HEK293 (cell line): ENCODE measurements around the gene DBN1.

Experiments used
- CTCF ChIA-PET: fragments of 350-600 bp; formaldehyde crosslinking; extraction: SDS; loops from one replicate; lab custom pipeline; 2021; ENCODE audit warnings: antibody characterized with exemption; lab: Yijun Ruan, JAX
- POLR2A ChIA-PET: fragments of 300-600 bp; formaldehyde crosslinking; extraction: SDS; loops from one replicate; lab custom pipeline; 2020; ENCODE audit warnings: antibody characterized with exemption, inconsistent platforms; lab: Yijun Ruan, JAX
- H3K27ac ChIP-seq: fragments of 200-500 bp; sonication (Bioruptor generic); 2 replicates; pipeline ENCODE4 v1.5.1; 2014; ENCODE audit warnings: low read depth, low read length, control low read depth, inconsistent platforms; ENCODE audit errors: extremely low read depth
- H3K36me3 ChIP-seq, 2 experiments: fragments of 200-500 bp in 1 of 2; sonication (Bioruptor generic) in 1 of 2; 1 replicate in 1 of 2; 2 replicates in 1 of 2; pipeline ENCODE4 v1.5.1; 2014 to 2017; ENCODE audit warnings: inconsistent platforms in 2 of 2, low read length in 2 of 2; ENCODE audit not compliant: control insufficient read depth in 2 of 2, insufficient read depth in 1 of 2
- H3K4me1 ChIP-seq: fragments of 200-500 bp; sonication (Bioruptor generic); 2 replicates; pipeline ENCODE4 v1.5.1; 2014; ENCODE audit warnings: mild to moderate bottlenecking, low read length, inconsistent platforms; ENCODE audit not compliant: control insufficient read depth, insufficient read depth
- H3K4me3 ChIP-seq: 2 replicates; pipeline ENCODE4 v1.5.1; 2011; ENCODE audit warnings: low read depth, mild to moderate bottlenecking, control low read depth, low read length, moderate library complexity
- H3K9me3 ChIP-seq: fragments of 200-500 bp; sonication (Bioruptor generic); 2 replicates; pipeline ENCODE4 v1.5.1; 2014; ENCODE audit warnings: low read depth, low read length, inconsistent platforms; ENCODE audit not compliant: control insufficient read depth, insufficient read depth
- GLIS1 ChIP-seq: fragments of 450-650 bp; formaldehyde crosslinking; IDR thresholded peaks from 2 replicates; pipeline ENCODE4 v1.5.1; 2016; ENCODE audit warnings: missing biosample characterization, missing genetic modification characterization
- GLIS2 ChIP-seq: fragments of 450-650 bp; formaldehyde crosslinking; IDR thresholded peaks from 2 replicates; pipeline ENCODE4 v1.5.1; 2016; ENCODE audit warnings: missing biosample characterization, missing genetic modification characterization
- KLF1 ChIP-seq: fragments of 450-650 bp; formaldehyde crosslinking; IDR thresholded peaks from 2 replicates; pipeline ENCODE4 v1.5.1; 2016; ENCODE audit warnings: missing biosample characterization, missing genetic modification characterization
- SCRT1 ChIP-seq: fragments of 450-650 bp; formaldehyde crosslinking; IDR thresholded peaks from 2 replicates; pipeline ENCODE4 v1.5.1; 2016; ENCODE audit warnings: missing biosample characterization, missing genetic modification characterization, borderline replicate concordance
- SP2 ChIP-seq: fragments of 450-650 bp; formaldehyde crosslinking; IDR thresholded peaks from 2 replicates; pipeline ENCODE4 v1.5.1; 2016; ENCODE audit warnings: missing biosample characterization, missing genetic modification characterization
- ZIC2 ChIP-seq: fragments of 450-650 bp; formaldehyde crosslinking; IDR thresholded peaks from 2 replicates; pipeline ENCODE4 v1.5.1; 2016; ENCODE audit warnings: missing biosample characterization, missing genetic modification characterization
- ZNF140 ChIP-seq: fragments of 450-650 bp; formaldehyde crosslinking; IDR thresholded peaks from 2 replicates; pipeline ENCODE4 v1.5.1; 2016; ENCODE audit warnings: missing biosample characterization, missing genetic modification characterization
- ZNF223 ChIP-seq: fragments of 450-650 bp; formaldehyde crosslinking; IDR thresholded peaks from 2 replicates; pipeline ENCODE4 v1.5.1; 2016; ENCODE audit warnings: missing biosample characterization, missing genetic modification characterization
- ZNF600 ChIP-seq: fragments of 450-650 bp; formaldehyde crosslinking; IDR thresholded peaks from 2 replicates; pipeline ENCODE4 v1.5.1; 2016; ENCODE audit warnings: missing biosample characterization, missing genetic modification characterization
- ZNF623 ChIP-seq: fragments of 450-650 bp; formaldehyde crosslinking; IDR thresholded peaks from 2 replicates; pipeline ENCODE4 v1.5.1; 2016; ENCODE audit warnings: missing biosample characterization, missing genetic modification characterization
- ZNF629 ChIP-seq: fragments of 450-650 bp; formaldehyde crosslinking; IDR thresholded peaks from 2 replicates; pipeline ENCODE4 v1.5.1; 2017; ENCODE audit warnings: missing biosample characterization, missing genetic modification characterization
- ZNF791 ChIP-seq: fragments of 450-650 bp; formaldehyde crosslinking; IDR thresholded peaks from 2 replicates; pipeline ENCODE4 v1.5.1; 2016; ENCODE audit warnings: missing biosample characterization, missing genetic modification characterization
- TF ChIP-seq, protein P1 (sequence below): fragments of 450-650 bp; IDR thresholded peaks from 2 replicates; pipeline ENCODE4 v1.5.1; 2018; ENCODE audit warnings: missing biosample characterization, missing genetic modification characterization
- TF ChIP-seq, protein P2 (sequence below): fragments of 450-650 bp; formaldehyde crosslinking; IDR thresholded peaks from 2 replicates; pipeline ENCODE4 v1.5.1; 2017; ENCODE audit warnings: missing biosample characterization, missing genetic modification characterization
- TF ChIP-seq, protein P3 (sequence below): sonication (generic); formaldehyde crosslinking; IDR thresholded peaks from 2 replicates; pipeline ENCODE4 v1.8.1; 2022; ENCODE audit warnings: mild to moderate bottlenecking, moderate library complexity, missing genetic modification reagents
- TF ChIP-seq, protein P4 (sequence below): fragments of 450-650 bp; formaldehyde crosslinking; IDR thresholded peaks from 2 replicates; pipeline ENCODE4 v1.5.1; 2016; ENCODE audit warnings: missing biosample characterization, missing genetic modification characterization

The DBN1 gene

DNA sequence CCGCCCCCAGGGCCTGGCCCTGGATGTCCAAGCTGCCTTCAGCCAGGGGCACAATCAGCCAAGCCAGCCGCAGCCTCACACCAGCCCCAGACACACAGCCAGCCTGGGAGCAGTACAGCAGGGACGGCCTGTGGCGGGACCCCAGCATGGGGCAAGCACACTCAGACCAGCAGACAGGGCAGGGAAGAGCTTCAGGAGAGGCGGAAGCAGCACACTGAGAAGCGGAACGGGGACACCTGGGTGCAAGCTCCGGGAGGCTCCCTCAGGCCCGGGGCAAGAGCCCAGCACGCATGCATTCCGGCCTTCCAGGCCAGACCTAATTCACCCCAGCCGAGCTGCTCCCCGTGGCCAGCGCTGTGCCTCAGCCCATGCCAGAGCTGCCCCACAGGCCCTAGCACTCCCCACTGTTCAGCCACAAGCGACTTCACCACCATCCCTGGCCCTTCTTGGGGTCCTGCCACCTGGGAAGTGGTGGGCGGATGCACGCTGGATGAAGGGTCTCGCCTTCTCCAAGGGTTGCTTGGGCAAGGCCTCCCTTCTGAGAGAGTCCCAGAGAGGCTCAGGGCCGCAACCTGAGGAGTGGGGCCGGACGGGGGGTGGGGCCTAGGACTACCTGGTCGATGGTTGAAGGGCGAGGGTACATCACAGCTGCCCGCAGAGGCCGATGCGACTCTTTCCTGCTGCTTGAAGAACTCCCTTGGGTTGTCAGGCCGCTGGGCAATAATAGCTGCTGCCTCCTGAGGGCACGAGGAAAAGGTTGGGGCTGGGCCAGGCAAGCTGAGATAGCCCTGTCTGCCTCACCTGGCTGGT, 13.4 kb downstream of the DBN1 start:
- CTCF ChIA-PET = interaction anchor here (1.0 kb wide), 2 partner anchors 41 to 69 kb away, joined by 3 read pairs; no protein-coding TSS in a partner anchor
- POLR2A ChIA-PET = interaction anchor here (0.7 to 1.4 kb wide), 4 partner anchors 11 to 33 kb away, joined by 3 read pairs; no protein-coding TSS in a partner anchor

DNA sequence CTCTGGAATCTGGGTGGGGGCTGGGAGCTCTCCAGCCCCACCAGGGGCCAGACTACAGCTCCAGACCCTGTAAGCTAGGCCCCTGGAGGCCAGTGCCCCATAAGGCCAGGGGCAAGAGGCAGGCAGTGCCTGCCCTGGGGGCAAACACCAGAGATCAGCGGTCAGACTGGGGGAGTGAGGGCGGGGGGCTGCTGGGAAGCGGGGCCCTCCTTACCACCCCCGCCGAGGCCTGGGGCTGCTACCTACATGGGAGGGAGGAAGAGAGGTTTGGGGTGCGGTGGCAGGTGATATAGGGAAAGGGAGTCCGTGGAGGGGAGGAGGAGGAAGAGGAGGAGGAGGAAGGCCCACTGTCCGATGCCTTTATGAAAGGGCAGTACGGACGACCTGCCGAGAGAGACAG, 14.1 kb downstream of the DBN1 start:
- Histone ChIP-seq H3K4me1 (peaks cover 3% of the 10 kb centered on the region), H3K36me3 (peaks cover 4 to 60% of the 10 kb centered on the region in 2 experiments; a peak in 2 of 3 replicates), H3K27ac (no peak overlapping the region), H3K9me3 (no peaks in the 10 kb centered on the region), H3K4me3 (no peak overlapping the region)
- POLR2A ChIA-PET = interaction anchor here (0.7 to 5.4 kb wide), 4 partner anchors 10 to 36 kb away, joined by 3 to 89 read pairs (median 3); partner anchors contain the start of gene PDLIM7
- CTCF ChIA-PET = interaction anchor here (1.0 to 2.9 kb wide), 2 partner anchors 37 to 42 kb away, joined by 3 to 23 read pairs; partner anchors contain the start of gene PDLIM7
- TF ChIP-seq ZNF791 (tag by site-specific recombination) = no peak
- TF ChIP-seq, protein P1, sequence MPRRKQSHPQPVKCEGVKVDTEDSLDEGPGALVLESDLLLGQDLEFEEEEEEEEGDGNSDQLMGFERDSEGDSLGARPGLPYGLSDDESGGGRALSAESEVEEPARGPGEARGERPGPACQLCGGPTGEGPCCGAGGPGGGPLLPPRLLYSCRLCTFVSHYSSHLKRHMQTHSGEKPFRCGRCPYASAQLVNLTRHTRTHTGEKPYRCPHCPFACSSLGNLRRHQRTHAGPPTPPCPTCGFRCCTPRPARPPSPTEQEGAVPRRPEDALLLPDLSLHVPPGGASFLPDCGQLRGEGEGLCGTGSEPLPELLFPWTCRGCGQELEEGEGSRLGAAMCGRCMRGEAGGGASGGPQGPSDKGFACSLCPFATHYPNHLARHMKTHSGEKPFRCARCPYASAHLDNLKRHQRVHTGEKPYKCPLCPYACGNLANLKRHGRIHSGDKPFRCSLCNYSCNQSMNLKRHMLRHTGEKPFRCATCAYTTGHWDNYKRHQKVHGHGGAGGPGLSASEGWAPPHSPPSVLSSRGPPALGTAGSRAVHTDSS = peak; percentile 60; the same call in 1 of the 2 replicates

More for the DNA sequence above, 13.4 kb downstream of the DBN1 start:
- Histone ChIP-seq H3K36me3 (peaks cover 6 to 60% of the 10 kb centered on the region in 2 experiments; a peak in 2 of 3 replicates), H3K4me1 (peaks cover 3% of the 10 kb centered on the region)
- no peak for TF ChIP-seq ZNF629 (tag by site-specific recombination)
- TF ChIP-seq GLIS2 = peak; percentile 25; the same call in 1 of the 2 replicates
- peak; percentile 74; the same call in 1 of the 2 replicates for TF ChIP-seq ZNF600 (tag by site-specific recombination)
- TF ChIP-seq SCRT1 (tag by site-specific recombination) = no peak
- TF ChIP-seq, protein P2, sequence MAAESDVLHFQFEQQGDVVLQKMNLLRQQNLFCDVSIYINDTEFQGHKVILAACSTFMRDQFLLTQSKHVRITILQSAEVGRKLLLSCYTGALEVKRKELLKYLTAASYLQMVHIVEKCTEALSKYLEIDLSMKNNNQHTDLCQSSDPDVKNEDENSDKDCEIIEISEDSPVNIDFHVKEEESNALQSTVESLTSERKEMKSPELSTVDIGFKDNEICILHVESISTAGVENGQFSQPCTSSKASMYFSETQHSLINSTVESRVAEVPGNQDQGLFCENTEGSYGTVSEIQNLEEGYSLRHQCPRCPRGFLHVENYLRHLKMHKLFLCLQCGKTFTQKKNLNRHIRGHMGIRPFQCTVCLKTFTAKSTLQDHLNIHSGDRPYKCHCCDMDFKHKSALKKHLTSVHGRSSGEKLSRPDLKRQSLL (tag by site-specific recombination) = no peak
- TF ChIP-seq, protein P3, sequence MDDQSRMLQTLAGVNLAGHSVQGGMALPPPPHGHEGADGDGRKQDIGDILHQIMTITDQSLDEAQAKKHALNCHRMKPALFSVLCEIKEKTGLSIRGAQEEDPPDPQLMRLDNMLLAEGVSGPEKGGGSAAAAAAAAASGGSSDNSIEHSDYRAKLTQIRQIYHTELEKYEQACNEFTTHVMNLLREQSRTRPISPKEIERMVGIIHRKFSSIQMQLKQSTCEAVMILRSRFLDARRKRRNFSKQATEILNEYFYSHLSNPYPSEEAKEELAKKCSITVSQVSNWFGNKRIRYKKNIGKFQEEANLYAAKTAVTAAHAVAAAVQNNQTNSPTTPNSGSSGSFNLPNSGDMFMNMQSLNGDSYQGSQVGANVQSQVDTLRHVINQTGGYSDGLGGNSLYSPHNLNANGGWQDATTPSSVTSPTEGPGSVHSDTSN (CRISPR knock-in tag) = no peak
- peak; percentile 36 for TF ChIP-seq GLIS1 (tag by site-specific recombination)
- TF ChIP-seq ZIC2 (tag by site-specific recombination) = peak; percentile 93
- TF ChIP-seq ZNF140 = no peak
- TF ChIP-seq ZNF623 (tag by site-specific recombination) = no peak
- TF ChIP-seq ZNF223 = no peak
- TF ChIP-seq, all 188 proteins: peak for 4
- Histone ChIP-seq H3K27ac (no peak overlapping the region), H3K9me3 (no peaks in the 10 kb centered on the region), H3K4me3 (no peak overlapping the region)

DNA sequence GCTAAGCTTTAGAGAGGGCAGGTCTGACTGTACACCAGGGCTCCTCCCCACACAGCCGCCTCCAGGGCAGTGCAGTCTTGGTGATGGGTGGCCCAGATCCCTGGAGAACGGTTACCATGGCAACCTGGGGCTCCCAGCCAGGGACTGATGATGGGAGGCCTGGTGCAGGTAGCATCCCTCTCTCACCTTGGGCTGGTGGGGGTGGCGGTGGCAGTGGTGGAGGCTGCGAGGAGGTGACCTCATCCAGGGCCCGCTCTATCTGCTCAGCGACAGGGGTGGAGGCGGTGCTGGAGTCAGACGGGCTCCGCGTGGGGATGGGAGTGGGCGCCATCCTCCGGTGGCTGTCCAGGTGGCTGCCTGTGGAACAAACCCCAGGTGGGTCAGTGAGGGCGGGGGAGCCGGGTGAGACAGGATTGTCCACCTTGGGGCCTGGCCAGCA, 14.5 kb downstream of the DBN1 start:
- Histone ChIP-seq H3K36me3 (peaks cover 4 to 60% of the 10 kb centered on the region in 2 experiments; a peak in 2 of 3 replicates), H3K9me3 (no peaks in the 10 kb centered on the region), H3K4me3 (no peak overlapping the region), H3K27ac (no peak overlapping the region), H3K4me1 (peaks cover 6% of the 10 kb centered on the region)
- CTCF ChIA-PET = interaction anchor here (1.0 to 2.9 kb wide), 2 partner anchors 15 to 38 kb away, joined by 4 to 23 read pairs; partner anchors contain the start of gene PDLIM7
- POLR2A ChIA-PET = interaction anchor here (0.7 to 5.4 kb wide), 3 partner anchors 10 to 36 kb away, joined by 3 to 89 read pairs (median 3); partner anchors contain the start of gene PDLIM7
- TF ChIP-seq, protein P2 (tag by site-specific recombination) = peak; percentile 65
- TF ChIP-seq SP2 (tag by site-specific recombination) (peak; percentile 33), KLF1 (tag by site-specific recombination) (peak; percentile 71)
- TF ChIP-seq, protein P4, sequence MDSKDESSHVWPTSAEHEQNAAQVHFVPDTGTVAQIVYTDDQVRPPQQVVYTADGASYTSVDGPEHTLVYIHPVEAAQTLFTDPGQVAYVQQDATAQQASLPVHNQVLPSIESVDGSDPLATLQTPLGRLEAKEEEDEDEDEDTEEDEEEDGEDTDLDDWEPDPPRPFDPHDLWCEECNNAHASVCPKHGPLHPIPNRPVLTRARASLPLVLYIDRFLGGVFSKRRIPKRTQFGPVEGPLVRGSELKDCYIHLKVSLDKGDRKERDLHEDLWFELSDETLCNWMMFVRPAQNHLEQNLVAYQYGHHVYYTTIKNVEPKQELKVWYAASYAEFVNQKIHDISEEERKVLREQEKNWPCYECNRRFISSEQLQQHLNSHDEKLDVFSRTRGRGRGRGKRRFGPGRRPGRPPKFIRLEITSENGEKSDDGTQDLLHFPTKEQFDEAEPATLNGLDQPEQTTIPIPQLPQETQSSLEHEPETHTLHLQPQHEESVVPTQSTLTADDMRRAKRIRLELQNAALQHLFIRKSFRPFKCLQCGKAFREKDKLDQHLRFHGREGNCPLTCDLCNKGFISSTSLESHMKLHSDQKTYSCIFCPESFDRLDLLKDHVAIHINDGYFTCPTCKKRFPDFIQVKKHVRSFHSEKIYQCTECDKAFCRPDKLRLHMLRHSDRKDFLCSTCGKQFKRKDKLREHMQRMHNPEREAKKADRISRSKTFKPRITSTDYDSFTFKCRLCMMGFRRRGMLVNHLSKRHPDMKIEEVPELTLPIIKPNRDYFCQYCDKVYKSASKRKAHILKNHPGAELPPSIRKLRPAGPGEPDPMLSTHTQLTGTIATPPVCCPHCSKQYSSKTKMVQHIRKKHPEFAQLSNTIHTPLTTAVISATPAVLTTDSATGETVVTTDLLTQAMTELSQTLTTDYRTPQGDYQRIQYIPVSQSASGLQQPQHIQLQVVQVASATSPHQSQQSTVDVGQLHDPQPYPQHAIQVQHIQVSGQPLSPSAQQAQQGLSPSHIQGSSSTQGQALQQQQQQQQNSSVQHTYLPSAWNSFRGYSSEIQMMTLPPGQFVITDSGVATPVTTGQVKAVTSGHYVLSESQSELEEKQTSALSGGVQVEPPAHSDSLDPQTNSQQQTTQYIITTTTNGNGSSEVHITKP (tag by site-specific recombination) = peak; percentile 77
